Prostate gland (tissue), 2 donors: Measurements from ENCODE around the gene BRD3.

ENCODE experiments used
- CTCF ChIP-seq, 4 experiments: fragments of 200-600 bp in 2 of 4; fragments of 450-650 bp in 2 of 4; sonication (generic) in 2 of 4; IDR thresholded peaks; 1 replicate in 3 of 4; 2 replicates in 1 of 4; pipeline ENCODE4 v1.5.1; 2016 to 2019; ENCODE audit warnings: antibody characterized with exemption in 4 of 4, mild to moderate bottlenecking in 2 of 4, moderate library complexity in 2 of 4
- POLR2A ChIP-seq: fragments of 450-650 bp; IDR thresholded peaks from one replicate; pipeline ENCODE4 v1.6.1; 2016; ENCODE audit warnings: antibody characterized with exemption, mild to moderate bottlenecking
- POLR2AphosphoS5 ChIP-seq: sonication (generic); formaldehyde crosslinking; IDR thresholded peaks from one replicate; pipeline ENCODE4 v1.6.1; 2017; ENCODE audit warnings: antibody characterized with exemption

- peak in 1 of 4 experiments; percentile 10 for TF ChIP-seq CTCF (IDR thresholded peaks at IDR 0.05)
- no peak for TF ChIP-seq POLR2A
- TF ChIP-seq POLR2AphosphoS5 = no peak
Measured at GRCh38 chr9:134025606-134026541, 42.0 kb downstream of the BRD3 start.
